Naive thymus-derived CD4-positive, alpha-beta T cell (primary cell): ENCODE data around the gene OR10G7. TPM values are rescaled to one million over a fixed set of nuclear protein-coding genes. Genes with fewer than 3 reads are reported as not detected.

ENCODE experiments used
- ATAC-seq: fragments of 150-1000 bp; cut with Tn5 transposase; 2 replicates; pipeline ENCODE4 v1.10.0; 2021; ENCODE audit warnings: mild to moderate bottlenecking, moderate library complexity
- CTCF ChIA-PET: fragments of 350-600 bp; sonication (Branson Sonifier 250); formaldehyde crosslinking; loops from one replicate; lab custom pipeline; 2021; ENCODE audit warnings: antibody characterized with exemption; lab: Charles Lee
- POLR2A ChIA-PET: fragments of 350-600 bp; sonication (Branson Sonifier 250); formaldehyde crosslinking; loops from one replicate; lab custom pipeline; 2021; ENCODE audit warnings: antibody characterized with exemption, inconsistent platforms; lab: Charles Lee
- DNase-seq, 9 donors: peaks; one replicate each; pipeline versions ENCODE4 v3.0.0 to v3.0.0-alpha.2; 2020 to 2022; ENCODE audit warnings: mixed read lengths in 1 of 9
- H3K27ac ChIP-seq: one replicate; pipeline ENCODE4 v1.7.0; 2013; ENCODE audit warnings: mild to moderate bottlenecking, low read depth, low read length, moderate library complexity
- H3K27me3 ChIP-seq, 2 donors: one replicate each; pipeline ENCODE4 v1.7.0; 2013; ENCODE audit warnings: low read length in 2 of 2, mild to moderate bottlenecking in 2 of 2, moderate library complexity in 2 of 2; ENCODE audit not compliant: control insufficient read depth in 2 of 2, insufficient read depth in 2 of 2
- H3K36me3 ChIP-seq, 3 experiments: 1 replicate in 2 of 3; 2 replicates in 1 of 3; pipeline ENCODE4 v1.7.0; 2013; ENCODE audit warnings: low read length in 3 of 3, mild to moderate bottlenecking in 3 of 3, moderate library complexity in 1 of 3; ENCODE audit not compliant: insufficient read depth in 3 of 3, control insufficient read depth in 2 of 3
- H3K4me1 ChIP-seq, 2 donors: one replicate each; pipeline ENCODE4 v1.7.0; 2013; ENCODE audit warnings: low read length in 2 of 2, mild to moderate bottlenecking in 2 of 2, moderate library complexity in 1 of 2; ENCODE audit not compliant: control insufficient read depth in 2 of 2, insufficient read depth in 2 of 2
- H3K4me3 ChIP-seq: 2 replicates; pipeline ENCODE4 v1.7.0; 2013; ENCODE audit warnings: mild to moderate bottlenecking, low read length
- H3K9me3 ChIP-seq, 3 experiments: 1 replicate in 2 of 3; 2 replicates in 1 of 3; pipeline ENCODE4 v1.7.0; 2013; ENCODE audit warnings: low read length in 3 of 3; ENCODE audit not compliant: control insufficient read depth in 2 of 3
- H3K27ac Mint-ChIP-seq, 9 donors: one replicate each; pipeline ENCODE4 v1.8.0; 2020 to 2022; ENCODE audit warnings: mixed read lengths in 9 of 9, mild to moderate bottlenecking in 8 of 9, moderate library complexity in 5 of 9, inconsistent platforms in 2 of 9
- H3K27me3 Mint-ChIP-seq, 5 donors: one replicate each; pipeline ENCODE4 v1.8.0; 2021 to 2022; ENCODE audit warnings: mixed read lengths in 5 of 5, mild to moderate bottlenecking in 1 of 5
- H3K36me3 Mint-ChIP-seq, 5 donors: one replicate each; pipeline ENCODE4 v1.8.0; 2020 to 2022; ENCODE audit warnings: mixed read lengths in 5 of 5, mild to moderate bottlenecking in 3 of 5, inconsistent platforms in 1 of 5
- H3K4me1 Mint-ChIP-seq, 7 donors: one replicate each; pipeline ENCODE4 v1.8.0; 2020 to 2022; ENCODE audit warnings: mixed read lengths in 7 of 7, mild to moderate bottlenecking in 3 of 7, inconsistent platforms in 1 of 7
- H3K4me3 Mint-ChIP-seq, 10 donors: one replicate each; pipeline ENCODE4 v1.8.0; 2020 to 2022; ENCODE audit warnings: mild to moderate bottlenecking in 10 of 10, mixed read lengths in 10 of 10, moderate library complexity in 6 of 10, inconsistent platforms in 2 of 10
- H3K9me3 Mint-ChIP-seq, 11 donors: one replicate each; pipeline ENCODE4 v1.8.0; 2020 to 2022; ENCODE audit warnings: mixed read lengths in 11 of 11, mild to moderate bottlenecking in 4 of 11, inconsistent platforms in 1 of 11, moderate library complexity in 1 of 11
- intact Hi-C, 2 donors: fragments of 100-400 bp; cut with micrococcal nuclease; formaldehyde crosslinking; loops; one replicate each; pipeline ENCODE4 v1.15.1; 2023
- polyA plus RNA-seq, 2 donors: library from polyadenylated mRNA; unstranded; fragments of 300-500 nt; fragmentation: Illumina TruSeq; gene quantifications; one replicate each; pipeline ENCODE4 v1.2.3, GENCODE V29; 2021
- total RNA-seq, 6 experiments: library from RNA in 5 of 6; stranded (reverse) in 5 of 6; gene quantifications; 1 replicate in 5 of 6; 2 replicates in 1 of 6; pipeline ENCODE4 v1.2.3 and lab custom pipeline; 2021 to 2026

The OR10G7 gene
- total and polyA plus RNA-seq, 7 experiments from 2014 or later = not detected

- POLR2A ChIA-PET = no interaction called here
- Histone ChIP-seq H3K4me3 (no peak within 1 kb of the TSS), H3K27me3 (peaks cover 0 to 2% of the 10 kb centered on the region in 2 donors), H3K36me3 (no peaks in the 10 kb centered on the region), H3K27ac (no peak within 1 kb of the TSS), H3K9me3 (no peaks in the 10 kb centered on the region), H3K4me1 (no peaks in the 10 kb centered on the region)
- DNase-seq = no peak
- intact Hi-C loops = no loop called here
- Mint-ChIP-seq H3K27me3 (peaks cover 0 to 2% (median 0%) of the 10 kb centered on the region in 5 donors), H3K9me3 (peaks cover 0 to 2% (median 0%) of the 10 kb centered on the region in 11 donors), H3K36me3 (no peaks in the 10 kb centered on the region), H3K4me1 (no peaks in the 10 kb centered on the region), H3K27ac (no peak within 1 kb of the TSS), H3K4me3 (no peak within 1 kb of the TSS)
- no peak for ATAC-seq
- CTCF ChIA-PET = no interaction called here
These were observed 46.0 kb downstream of the OR10G7 start, which contains the start of gene OR10G6 for GRCh38 chr11:123995119-123995518. TSS of gene OR10G6 (minus strand) at chr11:123995161. CDS start at chr11:123995161, 0 bp downstream.

Other genes with a start within 250 kb of the OR10G7 start
- not detected for gene OR6M1, start 235.0 kb downstream of the OR10G7 start, total RNA-seq
- not detected for gene OR6M1, start 235.0 kb downstream of the OR10G7 start, polyA plus RNA-seq
- not detected for gene TMEM225, start 155.7 kb downstream of the OR10G7 start, total RNA-seq
- gene TMEM225, start 155.7 kb downstream of the OR10G7 start, polyA plus RNA-seq = not detected
- not detected for gene OR8D4, start 139.2 kb downstream of the OR10G7 start, total RNA-seq
- gene OR8D4, start 139.2 kb downstream of the OR10G7 start, polyA plus RNA-seq = not detected
- gene OR4D5, start 101.7 kb downstream of the OR10G7 start, total RNA-seq = not detected
- gene OR4D5, start 101.7 kb downstream of the OR10G7 start, polyA plus RNA-seq = not detected
- gene OR6T1, start 97.5 kb downstream of the OR10G7 start, total RNA-seq = not detected
- gene OR6T1, start 97.5 kb downstream of the OR10G7 start, polyA plus RNA-seq = not detected
- not detected for gene OR10S1, start 63.5 kb downstream of the OR10G7 start, total RNA-seq
- not detected for gene OR10S1, start 63.5 kb downstream of the OR10G7 start, polyA plus RNA-seq
- gene OR10G6, start 46.2 kb downstream of the OR10G7 start, total RNA-seq = not detected
- not detected for gene OR10G6, start 46.2 kb downstream of the OR10G7 start, polyA plus RNA-seq
- not detected for gene OR10G4, start 28.3 kb downstream of the OR10G7 start, total RNA-seq
- gene OR10G4, start 28.3 kb downstream of the OR10G7 start, polyA plus RNA-seq = not detected
- gene OR10G9, start 18.3 kb downstream of the OR10G7 start, total RNA-seq = not detected
- not detected for gene OR10G9, start 18.3 kb downstream of the OR10G7 start, polyA plus RNA-seq
- gene OR10G8, start 14.5 kb downstream of the OR10G7 start, total RNA-seq = not detected
- gene OR10G8, start 14.5 kb downstream of the OR10G7 start, polyA plus RNA-seq = not detected
- gene VWA5A, start 74.1 kb upstream of the OR10G7 start, total RNA-seq = 10 to 100 TPM in 1 of 5 experiments, 1 to 10 TPM in 4; 5.2 to 10.2 (median 8.3) TPM
- 10 to 100 TPM; 10.8 to 11.7 TPM for gene VWA5A, start 74.1 kb upstream of the OR10G7 start, polyA plus RNA-seq
- not detected for gene OR10D3, start 142.0 kb upstream of the OR10G7 start, total RNA-seq
- not detected for gene OR10D3, start 142.0 kb upstream of the OR10G7 start, polyA plus RNA-seq
- gene OR8G1, start 199.8 kb upstream of the OR10G7 start, total RNA-seq = not detected
- not detected for gene OR8G1, start 199.8 kb upstream of the OR10G7 start, polyA plus RNA-seq
- not detected for gene OR8G5, start 215.1 kb upstream of the OR10G7 start, total RNA-seq
- not detected for gene OR8G5, start 215.1 kb upstream of the OR10G7 start, polyA plus RNA-seq